Right lobe of liver (tissue), 4 donors: ENCODE measurements around the gene GLT8D2.

Experiments
- CTCF ChIP-seq, 4 donors: fragments of 200-600 bp in 3 of 4; fragments of 450-650 bp in 1 of 4; IDR thresholded peaks; one replicate each; pipeline versions ENCODE4 v1.5.1 to v1.8.0; 2016 to 2022; ENCODE audit warnings: antibody characterized with exemption in 4 of 4, mild to moderate bottlenecking in 2 of 4
- POLR2A ChIP-seq: fragments of 450-650 bp; IDR thresholded peaks from one replicate; pipeline ENCODE4 v1.6.1; 2017; ENCODE audit warnings: antibody characterized with exemption, mild to moderate bottlenecking
- donor health status: DM: no; HTN: no; CAD: no.
- donor health status: DM: no; HTN: no; CAD: no.
- donor health status: DM: no; HTN: yes; CAD: no.

- TF ChIP-seq CTCF (IDR thresholded peaks at IDR 0.05), result no peak
- no peak for TF ChIP-seq POLR2A
These were observed 71.5 kb downstream of the GLT8D2 start for GRCh38 chr12:103978384-103978982.
